H1 (cell line): ENCODE results near the gene GNG14. TPM values are rescaled to one million over a fixed set of nuclear protein-coding genes. Genes with fewer than 3 reads are reported as not detected.

Experiments
- RAD21 ChIP-seq, 2 experiments: IDR thresholded peaks in 1 of 2; conservative IDR thresholded peaks in 1 of 2; 2 replicates each; pipeline ENCODE4 v1.6.1; 2011; ENCODE audit warnings: low read depth in 2 of 2, low read length in 2 of 2, improper control_type of control experiment in 1 of 2, inconsistent platforms in 1 of 2, mild to moderate bottlenecking in 1 of 2, moderate library complexity in 1 of 2
- RFX5 ChIP-seq: IDR thresholded peaks from 2 replicates; pipeline ENCODE4 v1.6.1; 2011; ENCODE audit warnings: low read depth, low read length, improper control_type of control experiment, borderline replicate concordance
- polyA plus RNA-seq, 7 experiments: library from polyadenylated mRNA; depleted of rRNA in 3 of 7; stranded (reverse) in 5 of 7; unstranded in 2 of 7; fragments of >200 nt in 5 of 7; fragments of 200-250 nt in 2 of 7; gene quantifications; 1 replicate in 5 of 7; 2 replicates in 1 of 7; 4 replicates in 1 of 7; pipeline versions ENCODE4 v1.2.1 to v1.2.3, GENCODE V29; 2011 to 2013; ENCODE audit warnings: missing spikeins in 2 of 7, mixed read lengths in 2 of 7
- total RNA-seq: library from RNA; stranded (reverse); fragmentation: NEBNext Ultra II Directional; extraction: Animal tissue kit (Norgen Biotek cat#: 25700); gene quantifications from 2 replicates; pipeline ENCODE4 v1.2.1, GENCODE V29; 2021

The GNG14 gene
- total and polyA plus RNA-seq, 2 of the 8 experiments (the other 6 are each of a cell fraction or from before 2014, with no cell fraction given) = not detected

DNA sequence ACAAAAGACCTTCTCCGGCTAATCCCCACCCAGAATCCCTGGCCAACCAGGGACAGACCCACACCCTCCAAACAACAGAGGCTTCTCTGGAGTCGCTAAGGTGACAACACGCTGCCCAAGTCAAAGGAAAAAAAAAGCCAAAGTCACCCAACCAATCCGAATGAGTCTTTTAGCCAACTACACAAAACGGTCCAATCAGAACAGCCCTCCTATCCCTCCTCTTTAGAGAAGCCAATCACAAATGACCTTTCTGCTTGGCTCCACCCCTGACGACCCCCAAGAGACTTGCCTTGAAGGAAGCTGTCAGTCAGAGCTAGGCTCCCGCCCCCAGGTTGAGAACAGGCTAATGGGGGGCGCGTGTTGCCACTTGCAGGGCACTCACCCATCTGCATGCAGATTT lies 15.2 kb downstream of the GNG14 start (continued):
- no peak for TF ChIP-seq RAD21 (IDR thresholded peaks at IDR 0.05 in 1 of 2, conservative IDR thresholded peaks at IDR 0.05 in 1 of 2; ENCODE audit: low read depth in 2 of 2, low read length in 2 of 2)
- TF ChIP-seq RFX5 = no peak
- TF ChIP-seq, all 59 proteins: peak for 5
